BJ (cell line): ENCODE results near the gene F13A1. TPM values are rescaled to one million over a fixed set of nuclear protein-coding genes. Genes with fewer than 3 reads are reported as not detected.
"Not testable (repeated sequence)": the region's sequence is repeated elsewhere in the genome, so short reads cannot be mapped to it uniquely, and the experiment has no call there.

Experiments used
- CTCF ChIA-PET: fragments of 350-600 bp; formaldehyde crosslinking; extraction: SDS; loops from one replicate; lab custom pipeline; 2021; ENCODE audit warnings: antibody characterized with exemption, inconsistent platforms; lab: Yijun Ruan, JAX
- POLR2A ChIA-PET: fragments of 300-600 bp; sonication (Branson Sonifier 250); formaldehyde crosslinking; extraction: SDS; loops from one replicate; lab custom pipeline; 2021; ENCODE audit warnings: antibody characterized with exemption; lab: Charles Lee
- DNase-seq: peaks from one replicate; pipeline ENCODE4 v3.0.0-alpha.2; 2011; ENCODE audit warnings: low read depth
- H3K27me3 ChIP-seq: 2 replicates; pipeline ENCODE4 v1.6.0; 2011; ENCODE audit warnings: low read length; ENCODE audit not compliant: control insufficient read depth, insufficient read depth
- H3K36me3 ChIP-seq: 2 replicates; pipeline ENCODE4 v1.5.1; 2011; ENCODE audit warnings: low read length; ENCODE audit not compliant: control insufficient read depth, insufficient read depth
- H3K4me3 ChIP-seq: 2 replicates; pipeline ENCODE4 v1.5.1; 2011; ENCODE audit warnings: low read depth, mild to moderate bottlenecking, control low read depth, low read length
- CTCF ChIP-seq: IDR thresholded peaks from 2 replicates; pipeline ENCODE4 v1.5.1; 2011; ENCODE audit warnings: low read depth, mild to moderate bottlenecking, control low read depth, inconsistent platforms, low read length, moderate library complexity; ENCODE audit not compliant: insufficient read depth
- polyA plus RNA-seq: library from polyadenylated mRNA; depleted of rRNA; stranded (reverse); fragments of >200 nt; gene quantifications from 2 replicates; pipeline ENCODE4 v1.2.3, GENCODE V29; 2011

The F13A1 gene
- polyA plus RNA-seq, 1 experiment = not detected

DNA sequence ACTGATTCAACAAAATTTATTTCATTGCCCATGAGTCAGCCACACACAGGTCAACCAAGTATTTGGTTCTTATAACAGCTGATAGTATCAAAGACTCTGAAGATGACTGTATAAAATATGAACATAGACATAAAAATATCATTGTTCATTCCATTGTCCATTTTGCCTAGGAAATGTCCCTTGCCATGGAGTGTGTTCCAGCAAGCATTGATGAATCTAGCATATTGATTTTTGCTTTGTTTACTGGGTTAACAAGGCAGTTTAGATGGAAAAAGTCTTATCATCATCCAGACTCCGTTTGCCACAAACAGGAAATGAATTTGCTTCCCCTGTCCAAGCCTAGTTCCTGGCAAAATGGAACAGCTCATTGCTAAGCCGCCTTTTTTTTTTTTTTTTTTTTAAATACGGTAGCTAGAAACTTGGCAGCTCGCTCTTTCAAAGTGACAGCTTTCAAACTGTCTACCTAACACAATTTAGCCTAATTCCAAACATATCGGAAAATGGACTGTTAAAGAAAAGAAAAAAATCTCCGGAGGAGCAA, 7.5 kb downstream of the F13A1 start:
- ChIA-PET POLR2A (no interaction called here), CTCF (no interaction called here)
- Histone ChIP-seq H3K4me3 (no peak overlapping the region), H3K27me3 (no peaks in the 10 kb centered on the region), H3K36me3 (no peaks in the 10 kb centered on the region)
- TF ChIP-seq CTCF = no peak
- DNase-seq = no peak

DNA sequence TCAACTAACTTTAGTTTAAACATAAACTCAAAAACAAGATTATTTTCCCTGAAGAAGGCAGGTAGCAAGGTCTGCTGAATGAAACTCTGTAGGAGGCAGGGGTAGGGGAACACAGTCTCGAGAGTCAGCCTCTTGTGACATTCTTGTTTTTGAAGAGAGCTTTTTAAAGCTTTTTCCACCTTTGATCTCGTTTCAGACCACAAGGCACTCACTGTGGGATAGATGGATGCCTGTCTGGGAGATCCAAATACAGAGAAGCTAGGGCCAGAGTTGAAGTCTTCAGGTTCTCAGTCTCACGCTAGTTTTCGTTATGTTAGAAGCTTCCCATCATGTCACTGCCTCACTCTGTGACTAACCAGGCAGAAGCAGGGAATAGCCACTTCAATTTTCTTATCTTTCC, 14.9 kb downstream of the F13A1 start:
- ChIA-PET POLR2A (no interaction called here), CTCF (no interaction called here)
- no peak for DNase-seq
- Histone ChIP-seq H3K27me3 (no peaks in the 10 kb centered on the region), H3K36me3 (no peaks in the 10 kb centered on the region), H3K4me3 (no peak overlapping the region)
- TF ChIP-seq CTCF = no peak

- H3K36me3 ChIP-seq, CTCF ChIA-PET, H3K27me3 ChIP-seq, DNase-seq, POLR2A ChIA-PET, H3K4me3 ChIP-seq: not testable (repeated sequence)
These were observed 20.1 kb downstream of the F13A1 start for GRCh38 chr6:6300383-6300782.

DNA sequence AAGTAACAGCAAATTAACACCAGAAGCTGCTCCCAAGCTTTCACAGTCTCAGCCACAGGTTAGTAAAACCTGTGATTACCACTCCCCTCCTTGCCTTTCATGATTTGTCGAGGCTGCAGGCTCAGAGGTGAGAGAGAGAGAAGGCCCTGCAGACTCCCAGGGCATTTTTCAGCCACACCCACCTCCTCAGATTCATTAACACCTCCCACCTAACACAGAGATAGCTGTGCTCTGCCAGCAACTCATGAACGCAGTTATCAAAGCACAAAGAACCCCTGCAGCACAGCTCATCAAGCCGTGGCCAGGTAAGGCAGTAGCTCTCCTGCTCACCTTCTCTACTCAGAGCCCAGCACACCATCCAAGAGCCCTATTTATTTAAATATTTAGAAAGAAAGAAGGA, 27.1 kb downstream of the F13A1 start:
- H3K36me3 ChIP-seq = no peaks in the 10 kb centered on the region
- H3K4me3 ChIP-seq = no peak overlapping the region
- no peaks in the 10 kb centered on the region for H3K27me3 ChIP-seq
- DNase-seq = no peak
- no peak for TF ChIP-seq CTCF
- POLR2A ChIA-PET = no interaction called here
- CTCF ChIA-PET = no interaction called here

- CTCF ChIA-PET = no interaction called here
- POLR2A ChIA-PET = no interaction called here
- H3K36me3 ChIP-seq = no peaks in the 10 kb centered on the region
These were observed 33.0 kb downstream of the F13A1 start for GRCh38 chr6:6287415-6287814.

More at GRCh38 chr6:6287415-6287814, 33.0 kb downstream of the F13A1 start:
- no peak overlapping the region for H3K4me3 ChIP-seq
- no peak for TF ChIP-seq CTCF
- no peaks in the 10 kb centered on the region for H3K27me3 ChIP-seq
- no peak for DNase-seq
